Pulmonary artery endothelial cell (primary cell): Measurements from ENCODE around the gene KLHL9. TPM values are rescaled to one million over a fixed set of nuclear protein-coding genes. Genes with fewer than 3 reads are reported as not detected.
A peak's percentile ranks its signal among the peaks of the same experiment; 100 is the strongest.

Experiments
- DNase-seq: peaks from one replicate; pipeline ENCODE4 v3.0.0-alpha.2; 2011; ENCODE audit warnings: low read depth, low spot score
- total RNA-seq: library from RNA; depleted of rRNA; stranded (reverse); fragments of >200 nt; gene quantifications from 2 replicates; pipeline ENCODE4 v1.2.3, GENCODE V29; 2014

The KLHL9 gene
- total RNA-seq, 1 donor from 2014 or later = 35.1 TPM

DNA sequence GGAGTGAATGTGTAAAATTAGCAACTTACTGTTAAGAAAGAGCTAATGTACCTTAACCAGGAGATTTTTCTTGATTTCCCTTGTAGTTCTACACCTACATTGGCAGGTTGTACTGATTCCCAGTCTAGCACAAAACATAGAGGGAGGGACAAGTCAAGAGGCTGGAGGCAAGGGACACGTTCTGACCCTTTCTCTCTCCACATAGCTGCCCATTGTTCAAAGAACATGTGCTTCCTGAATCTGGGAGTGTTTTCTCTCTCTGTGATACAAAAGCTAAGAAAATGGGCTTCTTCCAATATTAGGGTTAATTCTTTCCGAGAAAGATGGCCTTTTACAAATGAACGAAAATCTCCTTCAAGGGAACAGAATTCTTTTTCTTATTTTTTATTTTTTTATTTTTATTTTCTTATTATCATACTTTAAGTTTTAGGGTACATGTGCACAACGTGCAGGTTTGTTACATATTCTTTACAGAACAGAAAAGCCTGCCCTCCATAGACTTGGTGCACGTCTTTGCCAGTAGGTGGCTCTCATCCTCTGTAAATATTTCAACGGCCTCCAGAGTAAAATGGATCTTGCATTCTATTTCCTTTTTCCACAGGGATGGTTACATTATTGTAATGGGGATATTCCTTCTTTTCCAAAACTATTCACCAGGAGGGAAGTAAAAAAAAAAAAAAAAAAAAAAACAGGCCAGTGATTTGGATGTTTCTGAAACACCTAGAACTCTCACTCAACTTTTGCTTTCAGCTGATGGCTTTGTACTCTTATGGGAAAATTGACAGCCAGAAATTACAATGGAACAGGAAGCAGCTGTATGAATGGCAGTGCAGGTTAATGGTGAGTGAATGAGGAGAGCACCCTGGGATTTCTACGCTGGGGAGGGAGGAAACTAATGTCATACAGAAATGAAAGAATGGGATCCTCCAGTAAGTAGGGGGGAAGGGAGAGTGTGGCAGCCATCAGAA, 17.0 kb downstream of the KLHL9 start:
- DNase-seq = peak; percentile 33

- DNase-seq = no peak
Observed at GRCh38 chr9:21316860-21317259, 18.3 kb downstream of the KLHL9 start.

- no peak for DNase-seq
Observed at GRCh38 chr9:21316032-21316842, 19.0 kb downstream of the KLHL9 start.

DNA sequence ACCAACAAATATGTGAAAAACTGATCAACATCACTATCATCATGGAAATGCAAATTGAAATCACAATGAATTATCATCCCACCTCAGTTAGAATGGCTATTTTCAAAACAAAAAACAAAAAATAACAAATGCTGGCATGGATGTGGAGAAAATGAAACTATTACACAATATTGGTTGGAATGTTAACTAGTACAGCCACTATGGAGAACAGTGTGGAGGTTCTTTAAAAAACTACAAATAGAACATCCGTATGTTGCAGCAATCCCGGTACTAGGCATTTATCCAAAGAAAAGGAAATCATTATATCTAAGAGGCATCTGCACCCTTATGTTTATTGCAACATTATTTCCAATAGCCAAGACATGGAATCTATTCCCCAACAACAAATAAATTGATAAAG, 21.1 kb downstream of the KLHL9 start:
- DNase-seq = no peak

- no peak for DNase-seq
Observed at GRCh38 chr9:21311889-21312288, 23.3 kb downstream of the KLHL9 start.

GRCh38 chr9:21305213-21305612, 30.0 kb downstream of the KLHL9 start, which contains the start of gene IFNA5:
Gene IFNA5 (minus strand): TSS chr9:21305313. CDS start chr9:21305256, 57 bp downstream.
- no peak for DNase-seq

DNA sequence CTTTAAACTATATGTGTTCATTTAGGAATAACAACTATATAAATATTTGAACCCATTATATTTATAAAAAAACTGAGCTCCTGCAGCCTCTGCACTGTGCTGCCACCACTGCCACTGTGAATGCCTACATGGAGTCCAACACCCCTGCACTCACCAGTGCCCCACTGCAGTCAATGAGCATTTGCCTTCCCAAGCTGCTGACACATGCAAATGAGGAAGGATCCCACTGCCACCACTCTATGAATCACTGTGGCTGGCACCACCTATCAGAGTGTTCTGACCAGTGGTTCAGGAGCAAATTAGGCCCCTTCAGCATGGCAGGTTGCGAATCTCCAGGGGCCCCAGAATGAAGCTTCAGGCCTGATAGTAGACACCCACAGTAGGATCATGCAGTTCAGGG, 39.2 kb downstream of the KLHL9 start:
- no peak for DNase-seq

- DNase-seq = no peak
Observed at GRCh38 chr9:21294904-21295538, 40.2 kb downstream of the KLHL9 start.

DNA sequence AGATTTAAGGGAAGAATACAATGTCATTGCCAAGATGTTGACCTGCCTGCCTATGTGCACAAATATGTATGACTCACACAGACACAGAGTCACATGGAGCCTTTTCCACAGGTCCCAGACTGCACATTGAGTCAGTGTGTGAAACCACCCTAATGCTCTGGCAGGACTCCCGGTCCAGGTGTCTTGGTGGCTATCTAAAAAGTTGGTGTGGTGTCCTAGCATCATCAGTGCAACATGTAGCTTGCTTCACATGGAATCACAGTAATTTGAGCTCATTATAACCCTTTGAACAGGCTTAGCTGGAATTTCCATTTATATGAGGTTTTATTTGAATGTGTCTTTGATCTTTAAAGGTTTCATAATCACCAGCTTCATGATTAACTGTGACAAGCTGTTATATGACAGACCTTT, 40.8 kb downstream of the KLHL9 start:
- no peak for DNase-seq

DNA sequence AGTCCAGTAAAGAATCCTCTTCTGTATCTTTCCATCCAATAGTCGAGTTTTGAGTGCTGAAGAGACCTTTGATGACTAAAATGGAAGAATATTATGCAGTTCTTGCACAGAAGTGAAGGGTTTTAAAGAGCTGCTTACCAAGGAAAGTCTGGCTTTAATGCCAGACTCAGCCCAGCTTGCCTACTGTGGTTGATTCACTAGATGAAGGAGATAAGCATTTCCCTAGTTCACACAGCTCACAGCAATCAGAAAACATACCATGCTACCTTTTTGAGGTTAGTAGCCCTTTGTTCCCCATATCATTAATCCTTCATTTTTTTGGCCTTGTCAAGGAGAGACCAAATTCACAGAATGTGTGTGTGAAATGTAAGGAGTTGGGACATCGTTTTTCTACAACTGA, 45.4 kb downstream of the KLHL9 start:
- DNase-seq = no peak

DNA sequence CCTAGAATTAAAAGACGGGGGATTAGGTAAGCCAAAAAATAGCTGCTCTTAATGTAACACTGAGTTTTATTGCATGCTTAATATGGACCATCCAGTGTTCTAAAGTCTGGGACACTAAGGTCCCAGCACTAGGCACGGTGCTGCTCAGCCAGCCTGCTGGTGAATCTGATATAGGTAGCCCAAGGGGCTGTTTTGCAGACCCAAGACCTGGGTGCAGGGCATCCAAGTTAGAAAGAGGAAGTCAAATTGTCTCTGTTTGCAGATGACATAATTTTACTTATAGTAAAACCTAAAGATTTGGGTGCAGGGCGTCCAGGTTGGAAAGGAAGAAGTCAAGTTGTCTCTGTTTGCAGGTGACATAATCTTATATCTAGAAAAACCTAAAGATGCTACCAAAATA, 47.9 kb downstream of the KLHL9 start:
- DNase-seq = no peak

DNA sequence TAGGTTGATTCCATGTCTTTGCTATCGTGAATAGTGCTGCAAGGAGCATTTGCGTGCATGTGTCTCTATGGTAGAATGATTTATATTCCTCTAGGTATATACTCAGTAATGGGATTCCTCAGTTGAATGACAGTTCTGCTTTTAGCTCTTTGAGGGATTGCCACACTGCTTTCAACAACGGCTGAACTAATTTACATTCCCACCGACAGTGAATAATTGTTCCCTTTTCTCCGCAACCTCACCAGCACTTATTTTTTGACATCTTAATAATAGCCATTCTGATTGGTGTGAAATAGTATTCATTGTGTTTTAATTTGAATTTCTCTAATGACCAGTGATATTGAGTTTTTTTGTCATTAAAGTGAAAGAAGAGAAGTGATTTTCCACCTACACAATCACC, 48.5 kb downstream of the KLHL9 start:
- DNase-seq = no peak

- DNase-seq = no peak
Observed at GRCh38 chr9:21286099-21286498, 49.1 kb downstream of the KLHL9 start.

- no peak for DNase-seq
Observed at GRCh38 chr9:21281275-21281674, 53.9 kb downstream of the KLHL9 start.

Other genes with a start within 250 kb of the KLHL9 start
- gene IFNW1, start 193.6 kb downstream of the KLHL9 start, total RNA-seq = not detected in 2 replicates
- not detected in 2 replicates for gene IFNA21, start 168.7 kb downstream of the KLHL9 start, total RNA-seq
- gene IFNA4, start 147.8 kb downstream of the KLHL9 start, total RNA-seq = not detected in 2 replicates
- gene IFNA7, start 133.2 kb downstream of the KLHL9 start, total RNA-seq = not detected in 2 replicates
- not detected in 2 replicates for gene IFNA10, start 128.3 kb downstream of the KLHL9 start, total RNA-seq
- not detected in 2 replicates for gene IFNA16, start 118.1 kb downstream of the KLHL9 start, total RNA-seq
- not detected in 2 replicates for gene IFNA17, start 107.2 kb downstream of the KLHL9 start, total RNA-seq
- not detected in 2 replicates for gene IFNA14, start 95.4 kb downstream of the KLHL9 start, total RNA-seq
- not detected in 2 replicates for gene IFNA5, start 30.1 kb downstream of the KLHL9 start, total RNA-seq
- not detected in 2 replicates for gene IFNA6, start 15.5 kb upstream of the KLHL9 start, total RNA-seq
- gene IFNA13, start 32.7 kb upstream of the KLHL9 start, total RNA-seq = not detected in 2 replicates
- gene IFNA2, start 50.0 kb upstream of the KLHL9 start, total RNA-seq = not detected in 2 replicates
- gene IFNA8, start 73.7 kb upstream of the KLHL9 start, total RNA-seq = not detected in 2 replicates
- not detected in 2 replicates for gene IFNA1, start 105.0 kb upstream of the KLHL9 start, total RNA-seq
- 0.92 and 1.0 TPM in 2 replicates for gene IFNE, start 146.9 kb upstream of the KLHL9 start, total RNA-seq